ENCODE data around the gene VEZF1. TPM values are rescaled to one million over a fixed set of nuclear protein-coding genes. Genes with fewer than 3 reads are reported as not detected.
"Not testable (repeated sequence)": the region's sequence is repeated elsewhere in the genome, so short reads cannot be mapped to it uniquely, and the experiment has no call there.

Gene VEZF1
- total RNA-seq, 1 experiment from 2014 or later: 53.4 TPM

- Histone ChIP-seq H2AFZ (ENCODE audit: low read length) (no peak overlapping the region), H3K4me2 (ENCODE audit: low read depth, low read length, poor library complexity, severe bottlenecking) (no peak overlapping the region), H3K9me3 (ENCODE audit: low read length) (no peaks in the 10 kb centered on the region), H3K79me2 (ENCODE audit: low read length) (no peaks in the 10 kb centered on the region), H4K20me1 (ENCODE audit: insufficient read depth, low read depth, low read length) (no peaks in the 10 kb centered on the region), H3K4me3 (ENCODE audit: low read length) (no peak overlapping the region), H3K27me3 (ENCODE audit: low read length) (no peaks in the 10 kb centered on the region), H3K9ac (ENCODE audit: low read length) (no peak overlapping the region), H3K9me2 (replicated peaks; ENCODE audit: insufficient read depth, low read length) (no peaks in the 10 kb centered on the region), H3K36me3 (ENCODE audit: insufficient read depth, low read length) (no peaks in the 10 kb centered on the region), H3K4me1 (ENCODE audit: low read length) (no peaks in the 10 kb centered on the region), H3K27ac (ENCODE audit: low read length) (no peak overlapping the region)
- no peak for DNase-seq
Measured at GRCh38 chr17:57962279-57963148, 25.5 kb downstream of the VEZF1 start.

GRCh38 chr17:57959929-57960328, 28.1 kb downstream of the VEZF1 start:
- Histone ChIP-seq H3K4me3 (ENCODE audit: low read length) (no peak overlapping the region), H3K36me3 (ENCODE audit: insufficient read depth, low read length) (no peaks in the 10 kb centered on the region), H3K9me2 (replicated peaks; ENCODE audit: insufficient read depth, low read length) (no peaks in the 10 kb centered on the region), H3K79me2 (ENCODE audit: low read length) (no peaks in the 10 kb centered on the region), H2AFZ (ENCODE audit: low read length) (no peak overlapping the region), H3K9me3 (ENCODE audit: low read length) (no peaks in the 10 kb centered on the region), H3K27me3 (ENCODE audit: low read length) (0 out of 2 replicates have a peak, but pooled peaks cover 3% of the 10 kb centered on the region), H3K4me2 (ENCODE audit: low read depth, low read length, poor library complexity, severe bottlenecking) (no peak overlapping the region), H4K20me1 (ENCODE audit: insufficient read depth, low read depth, low read length) (peaks cover 12% of the 10 kb centered on the region; the same call in 1 of the 2 replicates), H3K27ac (ENCODE audit: low read length) (no peak overlapping the region), H3K4me1 (ENCODE audit: low read length) (peaks cover 17% of the 10 kb centered on the region), H3K9ac (ENCODE audit: low read length) (no peak overlapping the region)
- no peak for DNase-seq

- H2AFZ ChIP-seq (ENCODE audit: low read length); H3K36me3 ChIP-seq (ENCODE audit: insufficient read depth, low read length); H3K79me2 ChIP-seq (ENCODE audit: low read length); H3K9ac ChIP-seq (ENCODE audit: low read length); H3K4me2 ChIP-seq (ENCODE audit: low read depth, low read length, poor library complexity, severe bottlenecking); H3K27me3 ChIP-seq (ENCODE audit: low read length); H3K27ac ChIP-seq (ENCODE audit: low read length); DNase-seq; H3K9me3 ChIP-seq (ENCODE audit: low read length); H3K9me2 ChIP-seq (replicated peaks; ENCODE audit: insufficient read depth, low read length); H3K4me3 ChIP-seq (ENCODE audit: low read length): not testable (repeated sequence)
- peaks cover 12% of the 10 kb centered on the region; the same call in 1 of the 2 replicates for H4K20me1 ChIP-seq (ENCODE audit: insufficient read depth, low read depth, low read length)
- peaks cover 22% of the 10 kb centered on the region for H3K4me1 ChIP-seq (ENCODE audit: low read length)
Measured at GRCh38 chr17:57958391-57958790, 29.7 kb downstream of the VEZF1 start.

DNA sequence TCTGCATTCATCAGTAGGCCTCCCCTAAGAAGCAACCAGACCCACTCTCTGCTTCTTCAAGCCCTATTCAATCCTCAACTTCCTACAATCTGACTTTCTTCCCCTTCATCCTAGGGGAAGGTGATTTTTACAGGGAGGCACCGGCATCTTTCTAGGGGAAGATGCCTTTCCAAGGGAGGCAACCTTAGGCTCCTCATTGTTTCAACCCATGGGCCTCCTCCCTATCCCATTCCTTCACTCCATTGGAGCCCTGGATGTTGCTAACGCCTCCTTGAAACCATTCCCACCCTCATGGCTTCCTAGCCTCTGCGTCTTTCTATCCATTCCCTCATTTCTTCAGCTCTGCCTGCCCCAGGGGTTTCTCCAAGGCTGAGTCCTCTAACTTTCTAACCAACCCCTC, 30.2 kb downstream of the VEZF1 start:
- H3K27me3 ChIP-seq (ENCODE audit: low read length): 0 out of 2 replicates have a peak, but pooled peaks cover 3% of the 10 kb centered on the region
- H3K9me3 ChIP-seq (ENCODE audit: low read length): no peaks in the 10 kb centered on the region
- H3K27ac ChIP-seq (ENCODE audit: low read length): no peak overlapping the region
- H4K20me1 ChIP-seq (ENCODE audit: insufficient read depth, low read depth, low read length): peaks cover 12% of the 10 kb centered on the region; the same call in 1 of the 2 replicates
- no peak overlapping the region for H3K4me2 ChIP-seq (ENCODE audit: low read depth, low read length, poor library complexity, severe bottlenecking)
- H3K9ac ChIP-seq (ENCODE audit: low read length): no peak overlapping the region
- H3K9me2 ChIP-seq (replicated peaks; ENCODE audit: insufficient read depth, low read length): no peaks in the 10 kb centered on the region
- no peak for DNase-seq
- no peak overlapping the region for H3K4me3 ChIP-seq (ENCODE audit: low read length)
- no peaks in the 10 kb centered on the region for H3K79me2 ChIP-seq (ENCODE audit: low read length)
- no peaks in the 10 kb centered on the region for H3K36me3 ChIP-seq (ENCODE audit: insufficient read depth, low read length)
- H3K4me1 ChIP-seq (ENCODE audit: low read length): peaks cover 22% of the 10 kb centered on the region
- no peak overlapping the region for H2AFZ ChIP-seq (ENCODE audit: low read length)

DNA sequence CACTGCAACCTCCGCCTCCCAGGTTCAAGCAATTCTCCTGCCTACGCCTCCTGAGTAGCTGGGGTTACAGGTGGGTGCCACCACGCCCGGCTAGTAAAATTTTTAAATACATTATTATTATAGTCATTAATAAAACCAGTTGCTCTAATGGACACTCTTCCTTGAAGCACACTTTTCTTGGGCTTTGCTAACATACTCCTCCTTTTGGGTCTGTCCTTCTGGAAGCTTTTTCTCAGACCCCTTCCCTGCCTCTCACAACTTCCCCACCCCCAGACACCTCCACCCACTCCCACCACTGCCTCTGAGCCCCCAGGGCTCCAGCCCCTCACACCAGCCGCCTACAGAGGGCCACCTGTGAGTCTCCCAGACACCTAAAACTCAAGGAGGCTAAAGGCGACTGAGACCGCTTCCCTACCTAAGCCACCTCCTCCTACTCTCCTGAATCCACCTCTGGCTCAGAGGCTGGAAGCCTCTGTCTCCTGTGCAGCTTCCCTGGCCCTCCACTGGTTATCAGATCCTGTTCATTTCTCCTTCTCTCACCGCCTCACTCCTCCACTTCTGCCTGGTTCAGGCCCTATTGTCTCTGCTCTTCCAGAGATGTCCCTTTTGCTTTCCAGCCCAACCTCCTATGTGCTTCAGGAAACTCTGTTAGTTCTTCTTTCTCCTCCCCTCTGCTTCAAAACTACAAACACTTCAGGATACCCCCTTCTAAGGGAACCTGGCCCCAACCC, 30.8 kb downstream of the VEZF1 start:
- Histone ChIP-seq H3K9me3 (ENCODE audit: low read length) (no peaks in the 10 kb centered on the region), H3K9ac (ENCODE audit: low read length) (no peak overlapping the region), H3K4me2 (ENCODE audit: low read depth, low read length, poor library complexity, severe bottlenecking) (no peak overlapping the region), H2AFZ (ENCODE audit: low read length) (no peak overlapping the region), H3K36me3 (ENCODE audit: insufficient read depth, low read length) (no peaks in the 10 kb centered on the region), H4K20me1 (ENCODE audit: insufficient read depth, low read depth, low read length) (peaks cover 12% of the 10 kb centered on the region; the same call in 1 of the 2 replicates), H3K27ac (ENCODE audit: low read length) (no peak overlapping the region), H3K4me1 (ENCODE audit: low read length) (peaks cover 26% of the 10 kb centered on the region), H3K79me2 (ENCODE audit: low read length) (no peaks in the 10 kb centered on the region), H3K4me3 (ENCODE audit: low read length) (no peak overlapping the region), H3K27me3 (ENCODE audit: low read length) (0 out of 2 replicates have a peak, but pooled peaks cover 3% of the 10 kb centered on the region), H3K9me2 (replicated peaks; ENCODE audit: insufficient read depth, low read length) (no peaks in the 10 kb centered on the region)
- DNase-seq: no peak

DNA sequence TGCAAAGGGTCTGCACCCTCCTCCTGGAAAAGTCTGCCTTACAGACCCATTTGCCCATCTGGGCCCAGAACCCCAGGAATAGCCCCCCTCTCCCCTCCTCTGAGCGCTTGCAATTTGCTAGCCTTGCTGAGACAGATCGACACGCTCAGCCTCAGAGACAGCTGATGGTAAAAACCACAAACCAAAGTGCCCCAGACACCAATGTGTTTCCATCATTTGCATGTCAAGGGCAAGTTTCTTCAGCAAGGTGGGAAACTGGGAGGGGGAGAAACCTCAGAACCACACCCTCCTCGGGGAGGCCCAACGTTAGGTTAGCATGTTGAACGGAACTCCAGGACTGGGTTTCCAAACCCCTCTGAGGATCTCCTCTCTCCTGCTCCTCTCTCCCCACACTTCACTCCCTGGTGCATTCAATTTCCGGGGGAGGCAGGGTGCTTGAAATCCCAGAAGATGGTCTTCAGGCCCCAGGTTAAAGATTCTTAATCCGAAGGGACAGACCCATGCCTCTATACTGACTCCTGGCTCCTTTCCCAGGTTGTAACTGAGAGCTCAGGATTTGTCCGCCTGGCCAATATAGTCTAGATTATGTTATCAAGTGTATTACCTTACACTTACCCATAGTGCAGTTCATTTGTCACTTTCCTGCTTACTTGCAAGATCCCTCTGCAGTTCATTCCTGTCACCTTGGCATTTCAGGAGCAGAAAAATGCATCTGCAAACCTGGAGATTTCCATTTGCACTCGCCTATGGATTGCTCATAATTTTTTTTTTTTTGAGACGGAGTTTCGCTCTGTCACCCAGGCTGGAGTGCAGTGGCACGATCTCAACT, 31.5 kb downstream of the VEZF1 start:
- no peak overlapping the region for H3K27ac ChIP-seq (ENCODE audit: low read length)
- H3K4me1 ChIP-seq (ENCODE audit: low read length): peaks cover 32% of the 10 kb centered on the region
- peak overlapping the region; percentile 76 for H3K4me2 ChIP-seq (ENCODE audit: low read depth, low read length, poor library complexity, severe bottlenecking)
- no peaks in the 10 kb centered on the region for H3K36me3 ChIP-seq (ENCODE audit: insufficient read depth, low read length)
- H3K9me3 ChIP-seq (ENCODE audit: low read length): no peaks in the 10 kb centered on the region
- peaks cover 12% of the 10 kb centered on the region; the same call in 1 of the 2 replicates for H4K20me1 ChIP-seq (ENCODE audit: insufficient read depth, low read depth, low read length)
- DNase-seq: peak; percentile 79
- H2AFZ ChIP-seq (ENCODE audit: low read length): no peak overlapping the region
- no peaks in the 10 kb centered on the region for H3K9me2 ChIP-seq (replicated peaks; ENCODE audit: insufficient read depth, low read length)
- H3K27me3 ChIP-seq (ENCODE audit: low read length): 0 out of 2 replicates have a peak, but pooled peaks cover 3% of the 10 kb centered on the region
- peak overlapping the region; percentile 66 for H3K4me3 ChIP-seq (ENCODE audit: low read length)
- H3K79me2 ChIP-seq (ENCODE audit: low read length): no peaks in the 10 kb centered on the region
- H3K9ac ChIP-seq (ENCODE audit: low read length): peak overlapping the region; percentile 56; the same call in 1 of the 2 replicates

GRCh38 chr17:57955183-57955931, 32.7 kb downstream of the VEZF1 start, which contains the start of gene CUEDC1:
CUEDC1 (minus strand) TSS chr17:57955412; CDS start chr17:57885564, 69,848 bp downstream.
- Histone ChIP-seq H3K9me3 (ENCODE audit: low read length) (no peaks in the 10 kb centered on the region), H3K9ac (ENCODE audit: low read length) (peak within 1 kb of the TSS; percentile 56), H3K27ac (ENCODE audit: low read length) (no peak within 1 kb of the TSS), H3K4me3 (ENCODE audit: low read length) (peak within 1 kb of the TSS; percentile 66), H3K27me3 (ENCODE audit: low read length) (0 out of 2 replicates have a peak, but pooled peaks cover 3% of the 10 kb centered on the region), H3K36me3 (ENCODE audit: insufficient read depth, low read length) (no peaks in the 10 kb centered on the region), H3K4me2 (ENCODE audit: low read depth, low read length, poor library complexity, severe bottlenecking) (peak within 1 kb of the TSS; percentile 76), H2AFZ (ENCODE audit: low read length) (peak within 1 kb of the TSS; percentile 43; the same call in 1 of the 2 replicates), H3K4me1 (ENCODE audit: low read length) (peaks cover 43% of the 10 kb centered on the region), H3K9me2 (replicated peaks; ENCODE audit: insufficient read depth, low read length) (no peaks in the 10 kb centered on the region), H3K79me2 (ENCODE audit: low read length) (no peaks in the 10 kb centered on the region), H4K20me1 (ENCODE audit: insufficient read depth, low read depth, low read length) (peaks cover 12% of the 10 kb centered on the region; the same call in 1 of the 2 replicates)
- peak; percentile 80 for DNase-seq
